Measurements from ENCODE around the gene ANKRD22. TPM values are rescaled to one million over a fixed set of nuclear protein-coding genes. Genes with fewer than 3 reads are reported as not detected.

The ANKRD22 gene
- total and polyA plus RNA-seq, 2 donors (not counting 3 experiments of a cell fraction or from before 2014, with no cell fraction given) = not detected

- H3K27ac ChIP-seq (ENCODE audit: insufficient read depth, low read depth, low read length) = no peak overlapping the region
- H3K9ac ChIP-seq (replicated peaks; ENCODE audit: extremely low read depth, insufficient read depth, low read length) = no peak overlapping the region
- H3K4me2 ChIP-seq (ENCODE audit: insufficient read depth, low read length) = no peak overlapping the region
- TF ChIP-seq CTCF (IDR thresholded peaks at IDR 0.05; ENCODE audit: extremely low read depth in 1 of 2, insufficient read depth in 1 of 2, low read depth in 1 of 2, low read length in 2 of 2) (no peak), POLR2A (IDR thresholded peaks at IDR 0.05; ENCODE audit: low read depth, low read length) (no peak), JUN (IDR thresholded peaks at IDR 0.05; ENCODE audit: borderline replicate concordance, insufficient read depth, insufficient read length, low read depth) (no peak), MYC (IDR thresholded peaks at IDR 0.05; ENCODE audit: low read depth, low read length) (no peak), FOS (IDR thresholded peaks at IDR 0.05; ENCODE audit: borderline replicate concordance, insufficient read depth, low read length) (no peak)
- H3K36me3 ChIP-seq (ENCODE audit: control insufficient read depth in 2 of 2, extremely low read depth in 1 of 2, insufficient read depth in 2 of 2, low read length in 2 of 2) = no peaks in the 10 kb centered on the region
- no peaks in the 10 kb centered on the region for H3K4me1 ChIP-seq (ENCODE audit: control insufficient read depth, extremely low read depth, insufficient read depth, low read length)
- ChIA-PET POLR2A (no interaction called here), CTCF (interaction anchor here (0.6 to 2.8 kb wide), 8 partner anchors 8 to 228 kb away, joined by 3 to 48 read pairs (median 7); partner anchors contain the start of gene RNLS)
- intact Hi-C loops (cut with micrococcal nuclease) = loop anchor here (1.0 to 5.0 kb wide), 3 partner anchors 85 to 227 kb away; partner anchors contain the start of gene LIPK
- no TSS peak for BruUV-seq (replicated peaks)
- H3K27me3 ChIP-seq (ENCODE audit: control insufficient read depth in 2 of 2, insufficient read depth in 2 of 2, low read length in 2 of 2) = no peaks in the 10 kb centered on the region
- H3K79me2 ChIP-seq (ENCODE audit: control insufficient read depth, insufficient read depth, low read length) = no peaks in the 10 kb centered on the region
- H2AFZ ChIP-seq (ENCODE audit: low read depth, low read length) = no peak overlapping the region
- no peaks in the 10 kb centered on the region for H3K9me3 ChIP-seq (replicated peaks; ENCODE audit: control insufficient read depth, insufficient read depth, low read length)
- DNase-seq (ENCODE audit: low read depth, low spot score) (no peak), FAIRE-seq (no peak)
- dilution Hi-C loops (cut with MboI; ENCODE audit: extremely low pct_ligation_motif_present, low sequenced_read_pairs) = no loop called here
- no peak overlapping the region for H3K4me3 ChIP-seq (replicated peaks in 1 of 3; ENCODE audit: insufficient read depth in 1 of 3, low read depth in 1 of 3, low read length in 3 of 3)
- H4K20me1 ChIP-seq (replicated peaks; ENCODE audit: control insufficient read depth, extremely low read depth, insufficient read depth, low read length) = no peaks in the 10 kb centered on the region
- H3K9me1 ChIP-seq (replicated peaks; ENCODE audit: control insufficient read depth, extremely low read depth, insufficient read depth, low read length) = no peaks in the 10 kb centered on the region
Observed at GRCh38 chr10:88792661-88793060, 59.0 kb downstream of the ANKRD22 start.

- Histone ChIP-seq H3K4me2 (ENCODE audit: insufficient read depth, low read length) (no peak overlapping the region), H3K27me3 (ENCODE audit: control insufficient read depth in 2 of 2, insufficient read depth in 2 of 2, low read length in 2 of 2) (no peaks in the 10 kb centered on the region), H3K27ac (ENCODE audit: insufficient read depth, low read depth, low read length) (no peak overlapping the region), H3K4me1 (ENCODE audit: control insufficient read depth, extremely low read depth, insufficient read depth, low read length) (no peaks in the 10 kb centered on the region), H3K36me3 (ENCODE audit: control insufficient read depth in 2 of 2, extremely low read depth in 1 of 2, insufficient read depth in 2 of 2, low read length in 2 of 2) (no peaks in the 10 kb centered on the region), H3K9me3 (replicated peaks; ENCODE audit: control insufficient read depth, insufficient read depth, low read length) (no peaks in the 10 kb centered on the region), H2AFZ (ENCODE audit: low read depth, low read length) (no peak overlapping the region), H3K9me1 (replicated peaks; ENCODE audit: control insufficient read depth, extremely low read depth, insufficient read depth, low read length) (no peaks in the 10 kb centered on the region), H3K79me2 (ENCODE audit: control insufficient read depth, insufficient read depth, low read length) (no peaks in the 10 kb centered on the region), H4K20me1 (replicated peaks; ENCODE audit: control insufficient read depth, extremely low read depth, insufficient read depth, low read length) (no peaks in the 10 kb centered on the region), H3K9ac (replicated peaks; ENCODE audit: extremely low read depth, insufficient read depth, low read length) (no peak overlapping the region), H3K4me3 (replicated peaks in 1 of 3; ENCODE audit: insufficient read depth in 1 of 3, low read depth in 1 of 3, low read length in 3 of 3) (no peak overlapping the region)
- FAIRE-seq (peak; percentile 87), DNase-seq (ENCODE audit: low read depth, low spot score) (peak; percentile 33)
- intact Hi-C loops (cut with micrococcal nuclease) = loop anchor here (1.0 to 5.0 kb wide), 3 partner anchors 85 to 227 kb away; partner anchors contain the start of gene LIPK
- CTCF ChIA-PET = interaction anchor here (0.7 to 2.8 kb wide), 9 partner anchors 9 to 227 kb away, joined by 3 to 48 read pairs (median 8); partner anchors contain the start of gene RNLS
- POLR2A ChIA-PET = no interaction called here
- dilution Hi-C loops (cut with MboI; ENCODE audit: extremely low pct_ligation_motif_present, low sequenced_read_pairs) = no loop called here
- TF ChIP-seq EZH2 (IDR thresholded peaks at IDR 0.05; ENCODE audit: borderline replicate concordance, low read depth, low read length, severe bottlenecking) = no peak
- TF ChIP-seq CTCF (IDR thresholded peaks at IDR 0.05; ENCODE audit: extremely low read depth in 1 of 2, insufficient read depth in 1 of 2, low read depth in 1 of 2, low read length in 2 of 2) = peak; percentile 49 to 67
- no peak for TF ChIP-seq FOS (IDR thresholded peaks at IDR 0.05; ENCODE audit: borderline replicate concordance, insufficient read depth, low read length)
- TF ChIP-seq MAX (IDR thresholded peaks at IDR 0.05; ENCODE audit: insufficient read depth, insufficient read length) = no peak
- no TSS peak for BruUV-seq (replicated peaks)
Observed at GRCh38 chr10:88791924-88792323, 59.7 kb downstream of the ANKRD22 start.
